ENCODE measurements around the gene ENO1. TPM values are rescaled to one million over a fixed set of nuclear protein-coding genes. Genes with fewer than 3 reads are reported as not detected.
"Not testable (repeated sequence)": the region's sequence is repeated elsewhere in the genome, so short reads cannot be mapped to it uniquely, and the experiment has no call there.

ENO1 gene
- total RNA-seq, 2 donors from 2014 or later: 570 to 767 TPM

DNA sequence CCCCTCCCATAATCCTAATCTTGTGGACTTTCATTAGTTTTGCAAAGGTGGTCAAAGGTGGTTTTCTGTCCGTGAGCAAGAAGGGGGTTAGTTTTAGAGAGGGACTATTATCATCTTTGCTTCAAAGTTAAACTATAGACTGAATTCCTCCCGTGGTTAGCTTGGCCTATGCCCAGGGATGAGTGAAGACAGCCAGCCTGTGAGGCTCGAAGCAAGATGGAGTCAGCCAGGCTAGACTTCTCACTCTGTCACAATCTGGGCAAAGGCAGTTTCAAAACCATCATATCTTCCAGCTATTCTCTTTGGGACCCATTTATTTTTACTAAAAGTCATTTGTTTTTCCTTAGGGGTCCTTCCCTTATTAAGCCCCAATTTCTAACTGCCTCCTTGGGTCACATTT is 12.9 kb upstream of the ENO1 start:
- Histone ChIP-seq H3K27me3 (replicated peaks; ENCODE audit: insufficient read depth) (no peaks in the 10 kb centered on the region), H3K36me3 (no peaks in the 10 kb centered on the region), H3K9me3 (no peaks in the 10 kb centered on the region), H3K4me3 (no peak overlapping the region), H3K4me1 (ENCODE audit: control insufficient read depth in 1 of 2, low read depth in 2 of 2) (peaks cover 17 to 18% of the 10 kb centered on the region in 2 donors), H3K27ac (peak overlapping the region in 1 of 2 donors; percentile 90)
- DNase-seq (ENCODE audit: low spot score) (no peak), ATAC-seq (ENCODE audit: insufficient number of reproducible peaks, low FRiP score, low read depth) (no peak)
- TF ChIP-seq, protein P1, sequence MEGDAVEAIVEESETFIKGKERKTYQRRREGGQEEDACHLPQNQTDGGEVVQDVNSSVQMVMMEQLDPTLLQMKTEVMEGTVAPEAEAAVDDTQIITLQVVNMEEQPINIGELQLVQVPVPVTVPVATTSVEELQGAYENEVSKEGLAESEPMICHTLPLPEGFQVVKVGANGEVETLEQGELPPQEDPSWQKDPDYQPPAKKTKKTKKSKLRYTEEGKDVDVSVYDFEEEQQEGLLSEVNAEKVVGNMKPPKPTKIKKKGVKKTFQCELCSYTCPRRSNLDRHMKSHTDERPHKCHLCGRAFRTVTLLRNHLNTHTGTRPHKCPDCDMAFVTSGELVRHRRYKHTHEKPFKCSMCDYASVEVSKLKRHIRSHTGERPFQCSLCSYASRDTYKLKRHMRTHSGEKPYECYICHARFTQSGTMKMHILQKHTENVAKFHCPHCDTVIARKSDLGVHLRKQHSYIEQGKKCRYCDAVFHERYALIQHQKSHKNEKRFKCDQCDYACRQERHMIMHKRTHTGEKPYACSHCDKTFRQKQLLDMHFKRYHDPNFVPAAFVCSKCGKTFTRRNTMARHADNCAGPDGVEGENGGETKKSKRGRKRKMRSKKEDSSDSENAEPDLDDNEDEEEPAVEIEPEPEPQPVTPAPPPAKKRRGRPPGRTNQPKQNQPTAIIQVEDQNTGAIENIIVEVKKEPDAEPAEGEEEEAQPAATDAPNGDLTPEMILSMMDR (IDR thresholded peaks at IDR 0.05): no peak

DNA sequence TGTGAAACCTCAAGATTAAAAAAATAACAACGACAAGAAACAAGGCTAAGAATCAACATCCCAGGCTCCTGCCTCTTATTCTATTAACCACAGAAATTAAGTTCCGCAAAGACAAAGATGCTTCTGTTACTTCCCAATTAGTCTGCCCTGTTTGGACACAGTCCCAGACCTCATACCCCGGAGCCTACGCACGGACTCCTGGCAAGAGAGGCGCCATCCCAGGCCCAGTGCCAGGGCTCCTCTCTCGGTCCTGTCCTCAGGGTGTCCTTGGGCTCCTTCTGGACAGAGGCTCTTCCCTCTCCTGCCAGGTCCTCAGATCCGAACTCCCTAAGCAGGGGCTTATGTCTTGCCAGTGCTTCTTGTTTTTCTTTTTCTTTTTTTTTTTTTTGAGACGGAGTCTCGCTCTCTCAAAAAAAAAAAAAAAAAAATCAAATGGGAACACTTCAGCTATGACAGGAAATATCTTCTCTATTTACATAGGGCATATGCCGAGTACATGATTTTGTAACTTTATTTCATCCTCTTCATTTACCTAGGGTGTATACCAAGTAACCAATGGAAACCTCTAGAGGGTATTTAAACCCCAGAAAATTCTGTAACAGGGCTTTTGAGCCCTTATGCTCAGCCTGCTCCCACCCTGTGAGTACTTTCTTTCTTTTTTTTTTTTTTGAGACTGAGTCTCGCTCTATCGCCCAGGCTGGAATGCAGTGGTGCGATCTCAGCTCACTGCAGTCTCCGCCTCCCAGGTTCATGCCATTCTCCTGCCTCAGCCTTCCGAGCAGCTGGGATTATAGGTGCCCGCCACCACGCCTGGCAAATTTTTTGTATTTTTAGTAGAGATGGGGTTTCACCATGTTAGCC is 11.7 kb upstream of the ENO1 start:
- Histone ChIP-seq H3K4me3 (peak overlapping the region; percentile 65), H3K4me1 (ENCODE audit: control insufficient read depth in 1 of 2, low read depth in 2 of 2) (peaks cover 17 to 18% of the 10 kb centered on the region in 2 donors), H3K9me3 (no peaks in the 10 kb centered on the region), H3K27me3 (replicated peaks; ENCODE audit: insufficient read depth) (no peaks in the 10 kb centered on the region), H3K36me3 (no peaks in the 10 kb centered on the region), H3K27ac (peak overlapping the region; percentile 77 to 90)
- no peak for DNase-seq (ENCODE audit: low spot score)
- TF ChIP-seq, protein P1 (IDR thresholded peaks at IDR 0.05): no peak
- peak; percentile 71 for ATAC-seq (ENCODE audit: insufficient number of reproducible peaks, low FRiP score, low read depth)

DNA sequence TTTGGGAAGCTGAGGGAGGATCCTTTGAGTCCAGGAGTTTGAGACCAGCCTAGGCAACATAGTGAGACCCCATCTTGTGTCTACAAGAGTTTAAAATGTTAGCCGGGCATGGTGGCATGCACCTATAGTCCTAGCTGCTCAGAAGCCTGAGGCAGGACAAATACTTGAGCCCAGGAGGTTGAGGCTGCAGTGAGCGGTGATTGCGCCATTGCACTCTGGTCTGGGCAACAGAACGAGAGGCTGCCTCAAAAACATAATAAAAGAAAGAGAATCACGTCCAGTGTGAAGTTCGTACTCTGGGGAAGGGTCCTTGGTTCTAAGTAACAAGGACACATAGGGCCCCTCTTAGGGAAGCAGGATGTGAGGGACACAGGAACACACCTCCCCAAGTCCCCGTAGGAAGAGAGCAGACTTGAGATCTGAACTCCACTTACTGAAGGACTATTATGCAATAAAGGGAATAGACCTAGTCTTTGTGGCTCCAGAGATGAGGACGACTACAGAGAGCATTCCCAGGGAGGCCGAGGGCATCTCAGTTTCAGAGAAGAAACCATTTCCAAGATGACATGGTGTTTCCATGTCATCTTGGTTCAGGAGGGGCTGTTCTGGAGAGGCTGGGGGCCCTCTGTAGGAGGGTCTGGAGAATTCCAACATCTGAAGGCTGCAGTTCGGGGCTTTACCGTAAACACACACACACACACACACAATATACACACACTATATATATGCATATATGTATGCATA is 10.8 kb upstream of the ENO1 start:
- peak overlapping the region; percentile 77 to 90 for H3K27ac ChIP-seq
- TF ChIP-seq, protein P1 (IDR thresholded peaks at IDR 0.05): no peak

GRCh38 chr1:8886589-8886988 is 8.1 kb upstream of the ENO1 start:
- Histone ChIP-seq H3K9me3 (no peaks in the 10 kb centered on the region), H3K4me3 (no peak overlapping the region), H3K27ac (no peak overlapping the region), H3K4me1 (ENCODE audit: control insufficient read depth in 1 of 2, low read depth in 2 of 2) (peaks cover 17 to 18% of the 10 kb centered on the region in 2 donors), H3K36me3 (no peaks in the 10 kb centered on the region), H3K27me3 (replicated peaks; ENCODE audit: insufficient read depth) (no peaks in the 10 kb centered on the region)
- ATAC-seq (ENCODE audit: insufficient number of reproducible peaks, low FRiP score, low read depth) (no peak), DNase-seq (ENCODE audit: low spot score) (no peak)
- TF ChIP-seq, protein P1 (IDR thresholded peaks at IDR 0.05): no peak

More for the DNA sequence above, 10.8 kb upstream of the ENO1 start:
- H3K4me3 ChIP-seq: no peak overlapping the region
- DNase-seq (ENCODE audit: low spot score): no peak
- H3K9me3 ChIP-seq: no peaks in the 10 kb centered on the region
- peaks cover 17 to 18% of the 10 kb centered on the region in 2 donors for H3K4me1 ChIP-seq (ENCODE audit: control insufficient read depth in 1 of 2, low read depth in 2 of 2)
- no peaks in the 10 kb centered on the region for H3K36me3 ChIP-seq
- peak; percentile 10 for ATAC-seq (ENCODE audit: insufficient number of reproducible peaks, low FRiP score, low read depth)
- H3K27me3 ChIP-seq (replicated peaks; ENCODE audit: insufficient read depth): no peaks in the 10 kb centered on the region

GRCh38 chr1:8886031-8886524 is 7.6 kb upstream of the ENO1 start:
- not testable (repeated sequence) for H3K27me3 ChIP-seq (replicated peaks; ENCODE audit: insufficient read depth); ATAC-seq (ENCODE audit: insufficient number of reproducible peaks, low FRiP score, low read depth); H3K27ac ChIP-seq; H3K4me3 ChIP-seq; DNase-seq (ENCODE audit: low spot score); H3K9me3 ChIP-seq; H3K36me3 ChIP-seq
- H3K4me1 ChIP-seq (ENCODE audit: control insufficient read depth in 1 of 2, low read depth in 2 of 2): peaks cover 14% of the 10 kb centered on the region in 2 donors

DNA sequence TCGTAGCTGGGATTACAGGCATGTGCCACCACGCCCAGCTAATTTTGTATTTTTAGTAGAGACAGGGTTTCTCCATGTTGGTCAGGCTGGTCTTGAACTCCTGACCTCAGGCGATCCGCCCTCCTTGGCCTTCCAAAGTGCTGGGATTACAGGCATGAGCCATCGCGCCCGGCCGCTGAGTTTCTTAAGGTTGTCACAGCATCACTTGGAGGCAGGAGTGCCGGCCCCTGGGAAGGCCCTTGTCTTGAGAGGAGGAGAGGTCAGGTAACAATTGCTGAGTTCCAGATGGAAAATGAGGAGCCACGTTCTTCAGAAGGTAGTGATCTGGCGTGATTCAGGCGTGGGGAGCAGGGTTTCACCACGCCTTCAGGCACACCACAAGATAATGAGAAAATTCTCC is 5.6 kb upstream of the ENO1 start:
- H3K4me3 ChIP-seq; H3K36me3 ChIP-seq; H3K27ac ChIP-seq; H3K9me3 ChIP-seq; DNase-seq (ENCODE audit: low spot score); H3K27me3 ChIP-seq (replicated peaks; ENCODE audit: insufficient read depth); ATAC-seq (ENCODE audit: insufficient number of reproducible peaks, low FRiP score, low read depth): not testable (repeated sequence)
- H3K4me1 ChIP-seq (ENCODE audit: control insufficient read depth in 1 of 2, low read depth in 2 of 2): peaks cover 15 to 16% of the 10 kb centered on the region in 2 donors
